ENCODE data around the gene OSGEPL1. TPM values are rescaled to one million over a fixed set of nuclear protein-coding genes. Genes with fewer than 3 reads are reported as not detected.

OSGEPL1 gene, protein sequence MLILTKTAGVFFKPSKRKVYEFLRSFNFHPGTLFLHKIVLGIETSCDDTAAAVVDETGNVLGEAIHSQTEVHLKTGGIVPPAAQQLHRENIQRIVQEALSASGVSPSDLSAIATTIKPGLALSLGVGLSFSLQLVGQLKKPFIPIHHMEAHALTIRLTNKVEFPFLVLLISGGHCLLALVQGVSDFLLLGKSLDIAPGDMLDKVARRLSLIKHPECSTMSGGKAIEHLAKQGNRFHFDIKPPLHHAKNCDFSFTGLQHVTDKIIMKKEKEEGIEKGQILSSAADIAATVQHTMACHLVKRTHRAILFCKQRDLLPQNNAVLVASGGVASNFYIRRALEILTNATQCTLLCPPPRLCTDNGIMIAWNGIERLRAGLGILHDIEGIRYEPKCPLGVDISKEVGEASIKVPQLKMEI
- 9.3 and 10.5 TPM in 2 replicates for total RNA-seq

DNA sequence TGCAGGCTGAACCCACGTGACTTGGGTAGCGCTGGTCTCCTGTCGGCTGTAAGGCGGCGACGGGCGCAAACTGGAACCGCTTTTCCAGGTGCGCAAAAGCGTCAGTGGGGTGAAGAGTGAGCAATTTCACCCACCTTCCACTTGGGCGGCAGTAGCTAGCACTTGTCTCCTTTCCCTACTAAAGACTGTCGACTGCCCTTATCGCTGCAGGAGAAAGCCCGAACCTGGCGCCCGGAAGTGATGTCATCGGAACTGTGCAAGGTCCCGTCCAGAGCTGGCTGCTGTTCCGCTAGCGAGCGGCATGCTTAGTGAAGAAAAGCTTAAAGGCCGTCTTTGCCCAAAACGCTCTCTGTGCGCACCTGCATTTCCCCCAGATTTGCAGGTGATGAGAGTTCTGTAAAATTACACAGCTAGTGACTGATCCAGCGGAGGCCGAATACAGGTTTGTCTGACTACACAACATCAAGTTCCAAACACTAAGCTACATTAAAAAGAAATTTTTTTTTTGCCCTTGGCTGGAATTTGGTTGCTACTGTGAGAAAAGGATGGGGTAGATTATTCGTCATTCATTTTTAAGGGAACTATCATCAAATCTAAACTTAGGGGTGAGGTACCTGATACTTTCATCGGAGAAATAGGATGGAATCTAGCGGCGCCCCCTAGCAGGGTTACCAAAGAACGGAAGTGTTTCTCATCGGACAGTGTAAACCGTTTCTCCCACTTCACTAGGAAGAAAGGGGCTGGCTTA is at the start of gene OSGEPL1:
TSS of gene OSGEPL1 (minus strand) at position 242 of the 748 bp plus-strand sequence. CDS start 1,152 bp downstream, outside the sequence.

DNA sequence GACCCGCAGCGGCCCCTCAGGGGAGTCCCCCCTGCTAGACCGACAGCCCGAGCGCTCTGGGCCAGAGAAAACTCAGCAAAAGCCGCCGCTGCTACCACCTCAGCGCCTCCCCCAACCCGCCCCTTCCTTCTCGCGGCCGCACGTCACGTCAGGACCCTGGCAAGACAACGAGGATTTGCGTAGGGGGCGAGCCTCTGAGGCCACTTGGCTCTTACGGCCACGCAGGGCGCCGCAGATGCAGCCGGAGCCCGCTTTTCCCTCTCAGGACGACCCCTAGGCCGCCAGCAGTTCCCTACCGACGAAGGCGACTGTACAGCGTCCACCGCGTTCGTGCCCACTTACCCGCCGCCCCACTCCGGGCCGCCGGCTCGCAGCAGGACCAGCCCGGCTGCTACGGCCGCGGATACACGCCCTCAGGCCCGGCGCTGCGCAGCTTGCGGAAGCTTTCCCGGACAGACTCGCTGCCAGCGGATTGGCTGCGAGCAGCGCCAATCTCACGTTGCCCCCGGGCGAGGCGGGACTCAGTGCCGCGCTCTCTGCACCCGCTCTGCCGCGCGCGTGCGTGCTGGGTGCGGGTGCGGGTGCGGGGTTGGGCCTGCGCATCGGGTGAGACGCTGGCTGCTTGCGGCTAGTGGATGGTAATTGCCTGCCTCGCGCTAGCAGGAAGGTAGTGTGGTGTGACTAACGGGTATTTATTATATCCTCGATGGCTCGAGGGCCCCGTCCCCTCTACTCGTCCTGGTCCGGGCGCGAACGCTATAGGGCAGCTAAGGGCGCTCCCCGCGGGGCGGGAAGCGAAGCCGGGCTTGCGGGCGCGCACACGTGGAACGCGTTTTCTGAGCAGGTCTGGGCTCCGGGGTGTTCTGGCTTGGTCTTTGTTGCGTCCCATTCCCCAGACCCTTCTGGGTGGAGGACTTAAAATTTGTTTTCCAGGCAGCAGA is 21.6 kb upstream of the OSGEPL1 start, which contains the start of the genes ORMDL1 and PMS1:
TSS of gene ORMDL1 (minus strand) at position 413 of the 941 bp plus-strand sequence. CDS start 1,744 bp downstream, outside the sequence.
TSS of gene PMS1 (plus strand) at position 524 of the 941 bp plus-strand sequence. CDS start 7,360 bp downstream, outside the sequence.

Other genes with a start within 250 kb of the OSGEPL1 start
- gene SLC40A1, start 182.0 kb downstream of the OSGEPL1 start, total RNA-seq, result 6.1 and 34.2 TPM in 2 replicates
- gene ASNSD1, start 101.3 kb downstream of the OSGEPL1 start, total RNA-seq, result 95.8 and 99.3 TPM in 2 replicates
- gene ANKAR, start 88.1 kb downstream of the OSGEPL1 start, total RNA-seq, result 6.6 and 8.4 TPM in 2 replicates
- gene ORMDL1, start 21.5 kb upstream of the OSGEPL1 start, total RNA-seq, result 55.9 and 67.6 TPM in 2 replicates
- gene PMS1, start 21.7 kb upstream of the OSGEPL1 start, total RNA-seq, result 34.7 and 37.5 TPM in 2 replicates